T-cell (primary cell): Measurements from ENCODE around the gene UTRN. TPM values are rescaled to one million over a fixed set of nuclear protein-coding genes. Genes with fewer than 3 reads are reported as not detected.
A peak's percentile ranks its signal among the peaks of the same experiment; 100 is the strongest.

Experiments used
- ATAC-seq, 4 experiments: fragments of 200-7000 bp in 3 of 4; fragments of 150-1000 bp in 1 of 4; cut with Tn5 transposase; replicated peaks in 1 of 4; 1 replicate in 3 of 4; 2 replicates in 1 of 4; pipeline ENCODE4 v1.10.0; 2021; ENCODE audit warnings: moderate library complexity in 3 of 4, mild to moderate bottlenecking in 2 of 4, moderate number of reproducible peaks in 1 of 4
- CTCF ChIA-PET, 2 donors: fragments of 300-600 bp; sonication (Branson Sonifier 250); formaldehyde crosslinking; loops; one replicate each; lab custom pipeline; 2022; ENCODE audit warnings: antibody characterized with exemption in 2 of 2; lab: Charles Lee
- POLR2A ChIA-PET, 2 donors: fragments of 300-600 bp; sonication (Branson Sonifier 250); formaldehyde crosslinking; loops; one replicate each; lab custom pipeline; 2022; ENCODE audit warnings: antibody characterized with exemption in 2 of 2; lab: Charles Lee
- DNase-seq, 35 experiments: peaks; one replicate each; pipeline versions ENCODE4 v3.0.0 to v3.0.0-alpha.2; 2013 to 2023
- H3K27ac ChIP-seq: one replicate; pipeline ENCODE4 v1.5.1; 2013; ENCODE audit warnings: low read length
- H3K27me3 ChIP-seq, 2 experiments: replicated peaks in 1 of 2; 1 replicate in 1 of 2; 2 replicates in 1 of 2; pipeline versions ENCODE4 v1.6.1 to v1.7.0; 2013; ENCODE audit warnings: low read length in 1 of 2, mixed read lengths in 1 of 2; ENCODE audit not compliant: control insufficient read depth in 2 of 2, insufficient read depth in 2 of 2; ENCODE audit errors: extremely low read depth in 1 of 2
- H3K36me3 ChIP-seq, 2 donors: 1 replicate in 1 of 2; 2 replicates in 1 of 2; pipeline versions ENCODE4 v1.6.1 to v1.7.0; 2013; ENCODE audit warnings: low read length in 1 of 2; ENCODE audit not compliant: control insufficient read depth in 2 of 2, insufficient read depth in 1 of 2; ENCODE audit errors: extremely low read depth in 1 of 2
- H3K4me1 ChIP-seq, 2 experiments: 1 replicate in 1 of 2; 2 replicates in 1 of 2; pipeline versions ENCODE4 v1.6.1 to v1.7.0; 2013; ENCODE audit warnings: low read length in 2 of 2, mixed read lengths in 1 of 2; ENCODE audit not compliant: insufficient read depth in 2 of 2, control insufficient read depth in 1 of 2; ENCODE audit errors: extremely low read depth in 1 of 2
- H3K4me3 ChIP-seq, 2 donors: 1 replicate in 1 of 2; 2 replicates in 1 of 2; pipeline versions ENCODE4 v1.5.1 to v1.7.0; 2013; ENCODE audit warnings: mild to moderate bottlenecking in 2 of 2, low read length in 1 of 2, moderate library complexity in 1 of 2; ENCODE audit not compliant: control insufficient read depth in 1 of 2; ENCODE audit errors: extremely low read depth in 1 of 2
- H3K9me3 ChIP-seq: 2 replicates; pipeline ENCODE4 v1.7.0; 2013
- H3K27ac Mint-ChIP-seq, 2 donors: one replicate each; pipeline ENCODE4 v1.8.0; 2020 to 2021; ENCODE audit warnings: mild to moderate bottlenecking in 2 of 2, mixed read lengths in 2 of 2
- H3K27me3 Mint-ChIP-seq, 2 donors: one replicate each; pipeline ENCODE4 v1.8.0; 2021 to 2022; ENCODE audit warnings: mixed read lengths in 2 of 2
- H3K36me3 Mint-ChIP-seq: one replicate; pipeline ENCODE4 v1.8.0; 2021; ENCODE audit warnings: mixed read lengths
- H3K4me1 Mint-ChIP-seq, 3 donors: one replicate each; pipeline ENCODE4 v1.8.0; 2020 to 2022; ENCODE audit warnings: mixed read lengths in 3 of 3, mild to moderate bottlenecking in 1 of 3
- H3K4me3 Mint-ChIP-seq, 3 donors: one replicate each; pipeline ENCODE4 v1.8.0; 2020 to 2022; ENCODE audit warnings: mild to moderate bottlenecking in 3 of 3, mixed read lengths in 3 of 3, moderate library complexity in 3 of 3
- H3K9me3 Mint-ChIP-seq, 3 donors: one replicate each; pipeline ENCODE4 v1.8.0; 2020 to 2022; ENCODE audit warnings: mixed read lengths in 3 of 3
- WGBS: methylation state at CpG from one replicate; pipeline ENCODE4 v1.1.5; 2013; ENCODE audit warnings: missing lambda C conversion rate; ENCODE audit not compliant: insufficient coverage; 5-methylcytosine and 5-hydroxymethylcytosine counted together
- total RNA-seq, 35 experiments: library from RNA in 6 of 35; stranded (reverse) in 6 of 35; fragments of 120-200 nt in 1 of 35; gene quantifications; one replicate each; pipeline versions ENCODE4 v1.2.1 to v1.2.4 and lab custom pipeline; 2013 to 2026

Gene UTRN
- total RNA-seq, result 100 to 1,000 TPM; 130 to 247 (median 164) TPM
- 222 TPM for total RNA-seq (2013)
- total RNA-seq (lab: John Stamatoyannopoulos, UW), result 25.5 to 750 (median 429) reads per million in 29 experiments

DNA sequence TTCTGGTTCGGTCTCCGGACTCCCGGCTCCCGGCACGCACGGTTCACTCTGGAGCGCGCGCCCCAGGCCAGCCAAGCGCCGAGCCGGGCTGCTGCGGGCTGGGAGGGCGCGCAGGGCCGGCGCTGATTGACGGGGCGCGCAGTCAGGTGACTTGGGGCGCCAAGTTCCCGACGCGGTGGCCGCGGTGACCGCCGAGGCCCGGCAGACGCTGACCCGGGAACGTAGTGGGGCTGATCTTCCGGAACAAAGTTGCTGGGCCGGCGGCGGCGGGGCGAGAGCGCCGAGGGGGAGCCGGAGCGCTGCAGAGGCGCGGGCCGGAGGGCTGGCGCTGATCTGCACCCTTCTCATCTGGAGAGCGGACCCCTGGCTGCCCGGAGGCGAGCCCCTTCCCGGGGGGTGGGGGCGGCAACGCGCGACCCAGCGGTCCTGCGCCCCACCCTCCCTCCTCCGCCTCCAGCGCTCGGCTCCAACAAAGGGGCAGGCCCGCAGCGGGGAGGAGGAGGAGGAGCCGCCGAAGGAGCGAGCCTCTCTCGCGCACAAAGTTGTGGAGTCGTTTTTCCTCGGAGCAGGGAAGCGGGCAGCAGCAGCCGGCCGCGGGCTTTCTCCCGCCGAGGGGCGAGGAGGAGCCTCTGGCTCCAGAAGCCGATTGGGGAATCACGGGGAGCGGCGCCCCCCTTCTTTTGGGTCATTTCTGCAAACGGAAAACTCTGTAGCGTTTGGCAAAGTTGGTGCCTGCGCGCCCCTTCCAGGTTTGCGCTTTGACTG lies at the start of gene UTRN:
Gene UTRN (plus strand): TSS at position 553 of the 765 bp plus-strand sequence. CDS start 6,494 bp downstream, outside the sequence.
- no peaks in the 10 kb centered on the region for H3K36me3 ChIP-seq
- ChIA-PET CTCF (interaction anchor here in 1 of 2 donors (0.7 to 1.4 kb wide), 5 partner anchors 17 to 1679 kb away, joined by 3 to 5 read pairs (median 3); no protein-coding TSS in a partner anchor), POLR2A (interaction anchor here in 1 of 2 donors (0.6 kb wide), 1 partner anchor 558 kb away, joined by 4 read pairs; no protein-coding TSS in a partner anchor)
- H3K27me3 ChIP-seq, result peaks cover 0 to 11% of the 10 kb centered on the region in 2 experiments
- under 1% methylated on average over 74 of the region's 84 CpGs for WGBS
- Mint-ChIP-seq H3K9me3 (no peaks in the 10 kb centered on the region), H3K36me3 (no peaks in the 10 kb centered on the region), H3K27me3 (peaks cover 3 to 4% of the 10 kb centered on the region in 2 donors), H3K4me3 (peak within 1 kb of the TSS; percentile 92 to 98 (median 94)), H3K27ac (peak within 1 kb of the TSS; percentile 48 to 57), H3K4me1 (peaks cover 17 to 21% (median 20%) of the 10 kb centered on the region in 3 donors)
- H3K4me1 ChIP-seq, result peaks cover 13 to 25% of the 10 kb centered on the region in 2 experiments
- peak in 25 of 35 experiments; percentile 1 to 51 (median 24) for DNase-seq
- peak within 1 kb of the TSS; percentile 82 to 98 for H3K4me3 ChIP-seq
- peak; percentile 53 to 62 (median 56) for ATAC-seq
- no peaks in the 10 kb centered on the region for H3K9me3 ChIP-seq
- H3K27ac ChIP-seq, result no peak within 1 kb of the TSS

DNA sequence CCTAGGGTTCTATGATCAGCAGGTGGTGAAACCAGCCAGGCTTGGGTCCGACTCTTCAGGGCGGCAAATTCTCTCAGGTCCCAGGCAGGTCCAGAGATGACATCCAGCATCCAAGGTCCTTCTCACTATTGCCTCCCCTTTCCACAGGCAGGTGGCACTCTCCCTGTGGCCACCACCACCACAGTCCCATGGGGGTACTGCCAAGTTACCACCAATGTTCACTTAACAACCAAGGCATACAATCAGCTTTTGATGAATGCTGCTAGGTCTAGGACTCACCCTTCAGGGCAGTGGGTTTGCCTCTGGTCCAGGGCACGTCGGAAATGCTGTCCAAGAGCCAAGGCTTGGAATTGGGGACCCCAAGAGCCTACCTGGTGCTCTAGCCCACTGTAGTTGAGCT lies 40.4 kb upstream of the UTRN start:
- CTCF ChIA-PET, result no interaction called here
- H3K27ac Mint-ChIP-seq, result no peak overlapping the region
- WGBS, result 93% methylated on average over 4 of the region's 4 CpGs

DNA sequence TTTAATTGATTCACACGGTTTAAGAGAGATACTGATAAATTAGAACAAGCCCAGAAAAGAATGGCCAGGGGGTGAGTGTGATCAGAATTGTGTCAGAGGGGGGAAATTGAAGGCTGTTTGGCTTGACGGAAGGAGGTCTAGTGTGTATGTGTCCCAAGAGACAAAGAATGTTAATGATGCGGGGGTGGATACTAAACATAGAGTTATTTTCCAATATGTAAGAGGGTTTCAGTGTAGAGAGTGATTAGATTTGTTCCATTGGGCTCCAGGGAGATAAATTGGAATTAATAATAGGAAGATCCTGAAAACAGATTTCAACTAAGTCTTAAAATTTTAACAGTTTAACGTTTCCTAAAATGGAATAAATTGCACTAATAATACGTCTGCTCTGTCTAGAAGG lies 38.1 kb upstream of the UTRN start:
- Mint-ChIP-seq H3K27ac (no peak overlapping the region), H3K9me3 (peaks cover 0 to 8% (median 0%) of the 10 kb centered on the region in 3 donors), H3K36me3 (no peaks in the 10 kb centered on the region), H3K4me1 (peaks cover 5 to 6% (median 6%) of the 10 kb centered on the region in 3 donors), H3K4me3 (no peak overlapping the region), H3K27me3 (peaks cover 13 to 18% of the 10 kb centered on the region in 2 donors)
- no peaks in the 10 kb centered on the region for H3K9me3 ChIP-seq
- no peak overlapping the region for H3K27ac ChIP-seq
- DNase-seq (no peak), ATAC-seq (no peak)
- ChIA-PET CTCF (no interaction called here), POLR2A (interaction anchor here in 1 of 2 donors (0.6 kb wide), 1 partner anchor 283 kb away, joined by 4 read pairs; no protein-coding TSS in a partner anchor)
- H3K4me1 ChIP-seq, result peaks cover 0 to 2% of the 10 kb centered on the region in 2 experiments
- H3K4me3 ChIP-seq, result no peak overlapping the region
- H3K27me3 ChIP-seq, result peaks cover 0 to 13% of the 10 kb centered on the region in 2 experiments
- no peaks in the 10 kb centered on the region for H3K36me3 ChIP-seq
- 100% methylated on average over 2 of the region's 5 CpGs for WGBS

More for the DNA sequence above, 40.4 kb upstream of the UTRN start:
- Histone ChIP-seq H3K4me3 (no peak overlapping the region), H3K9me3 (no peaks in the 10 kb centered on the region), H3K27me3 (peaks cover 0 to 13% of the 10 kb centered on the region in 2 experiments), H3K36me3 (no peaks in the 10 kb centered on the region), H3K27ac (no peak overlapping the region), H3K4me1 (peaks cover 0 to 2% of the 10 kb centered on the region in 2 experiments)
- Mint-ChIP-seq H3K4me1 (peaks cover 5 to 6% (median 6%) of the 10 kb centered on the region in 3 donors), H3K4me3 (no peak overlapping the region), H3K27me3 (peaks cover 11 to 17% of the 10 kb centered on the region in 2 donors), H3K36me3 (no peaks in the 10 kb centered on the region), H3K9me3 (peaks cover 0 to 8% (median 0%) of the 10 kb centered on the region in 3 donors)
- POLR2A ChIA-PET, result no interaction called here
- DNase-seq (no peak), ATAC-seq (no peak)

DNA sequence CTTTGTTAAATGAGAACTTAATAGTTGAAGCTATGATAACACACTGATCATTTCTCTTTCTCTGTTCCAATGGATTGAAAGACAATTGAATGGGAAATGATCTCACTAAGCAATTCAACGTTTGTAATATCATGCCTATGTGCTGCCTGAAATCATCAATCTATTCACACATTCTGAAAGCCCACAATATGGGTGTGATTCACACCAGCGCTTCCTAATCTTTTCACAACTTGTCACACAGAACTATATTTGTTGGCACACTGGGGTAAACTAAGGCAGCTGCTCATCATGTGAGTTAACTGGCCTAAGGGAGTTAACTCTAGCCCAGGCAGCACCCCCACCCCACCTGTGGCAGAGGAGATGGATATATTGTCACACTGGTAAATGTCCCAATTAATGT lies 37.1 kb upstream of the UTRN start:
- Histone ChIP-seq H3K27ac (no peak overlapping the region), H3K4me1 (peaks cover 0 to 2% of the 10 kb centered on the region in 2 experiments), H3K27me3 (peaks cover 0 to 13% of the 10 kb centered on the region in 2 experiments), H3K4me3 (no peak overlapping the region), H3K36me3 (no peaks in the 10 kb centered on the region), H3K9me3 (no peaks in the 10 kb centered on the region)
- no peak for ATAC-seq
- Mint-ChIP-seq H3K27ac (no peak overlapping the region), H3K9me3 (peaks cover 0 to 8% (median 0%) of the 10 kb centered on the region in 3 donors), H3K27me3 (peaks cover 13 to 18% of the 10 kb centered on the region in 2 donors), H3K4me1 (peaks cover 5 to 6% (median 6%) of the 10 kb centered on the region in 3 donors), H3K4me3 (no peak overlapping the region), H3K36me3 (no peaks in the 10 kb centered on the region)
- no CpG with 5 or more reads among the region's 2 CpGs for WGBS
- POLR2A ChIA-PET, result no interaction called here
- peak in 1 of 35 experiments; percentile 2 for DNase-seq
- CTCF ChIA-PET, result no interaction called here

DNA sequence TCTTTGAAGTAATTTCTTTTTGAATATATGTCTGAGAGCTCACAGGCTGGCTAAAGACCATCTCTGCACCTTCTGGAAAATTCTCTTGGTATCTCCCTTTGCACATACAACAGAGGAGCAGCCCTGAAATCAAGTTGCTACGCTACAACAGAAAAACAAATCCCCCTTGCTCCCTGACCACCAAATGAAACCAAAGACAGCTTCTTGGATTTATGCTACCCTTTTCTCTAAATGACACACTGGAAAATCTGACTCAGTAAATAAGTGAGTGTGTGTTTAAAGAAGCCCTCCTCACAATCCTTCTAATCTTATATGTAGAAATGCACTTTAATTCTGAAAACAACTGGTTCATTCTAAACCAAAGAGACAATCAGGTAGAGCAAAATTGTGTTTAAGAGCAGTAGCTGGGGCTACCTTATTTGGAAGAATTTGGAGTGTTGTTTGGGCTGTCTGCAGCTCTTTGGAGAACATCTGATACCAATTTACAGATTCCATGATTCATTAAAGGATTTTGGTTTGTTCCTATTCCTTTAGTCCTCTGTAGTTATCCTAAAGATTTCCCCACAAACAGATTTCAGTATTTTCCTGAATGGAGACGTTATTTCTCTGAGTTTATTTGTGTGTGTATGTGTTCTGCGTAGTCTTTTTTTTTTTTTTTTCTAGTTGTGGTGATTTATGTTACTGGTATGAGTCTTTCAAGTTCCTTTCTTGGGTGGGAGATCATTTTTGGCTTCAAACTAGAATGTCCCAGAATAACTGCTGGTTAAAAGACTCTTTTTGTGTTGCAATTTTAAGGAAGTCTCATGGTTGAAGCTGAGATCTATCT lies 36.4 kb upstream of the UTRN start:
- peaks cover 0 to 8% (median 0%) of the 10 kb centered on the region in 3 donors for H3K9me3 Mint-ChIP-seq
- H3K27me3 ChIP-seq, result peaks cover 0 to 13% of the 10 kb centered on the region in 2 experiments
- no peaks in the 10 kb centered on the region for H3K36me3 ChIP-seq
- peaks cover 13 to 18% of the 10 kb centered on the region in 2 donors for H3K27me3 Mint-ChIP-seq
- H3K4me3 Mint-ChIP-seq, result no peak overlapping the region
- no peak overlapping the region for H3K27ac ChIP-seq
- no peak overlapping the region for H3K27ac Mint-ChIP-seq
- H3K9me3 ChIP-seq, result no peaks in the 10 kb centered on the region
- no CpG with 5 or more reads among the region's 3 CpGs for WGBS
- peaks cover 5 to 6% (median 6%) of the 10 kb centered on the region in 3 donors for H3K4me1 Mint-ChIP-seq
- DNase-seq (no peak), ATAC-seq (no peak)
- ChIA-PET POLR2A (no interaction called here), CTCF (interaction anchor here in 1 of 2 donors (0.7 kb wide), 1 partner anchor 475 kb away, joined by 6 read pairs; no protein-coding TSS in a partner anchor)
- no peaks in the 10 kb centered on the region for H3K36me3 Mint-ChIP-seq
- no peak overlapping the region for H3K4me3 ChIP-seq
- peaks cover 0 to 2% of the 10 kb centered on the region in 2 experiments for H3K4me1 ChIP-seq
